SK-N-SH (cell line): ENCODE measurements around the gene SCAPER. TPM values are rescaled to one million over a fixed set of nuclear protein-coding genes. Genes with fewer than 3 reads are reported as not detected.
"Not testable (repeated sequence)": the region's sequence is repeated elsewhere in the genome, so short reads cannot be mapped to it uniquely, and the experiment has no call there.

Experiments used
- CTCF ChIA-PET: fragments of 300-600, 350-600 bp; formaldehyde crosslinking; extraction: SDS; loops from one replicate; lab custom pipeline; 2021; lab: Yijun Ruan, JAX
- POLR2A ChIA-PET: fragments of 350-600 bp; sonication (Branson Sonifier 250); formaldehyde crosslinking; extraction: SDS; loops from one replicate; lab custom pipeline; 2020; ENCODE audit warnings: antibody characterized with exemption, inconsistent platforms; lab: Yijun Ruan, JAX
- DNase-seq: peaks from one replicate; pipeline ENCODE4 v3.0.0; 2012
- H2AFZ ChIP-seq: fragments of 200-600 bp; sonication (generic); 2 replicates; pipeline ENCODE4 v1.8.1; 2016; ENCODE audit warnings: antibody characterized with exemption, mild to moderate bottlenecking, low read depth
- H3F3A ChIP-seq: fragments of 200-600 bp; sonication (generic); replicated peaks from 2 replicates; pipeline ENCODE3; 2016; ENCODE audit warnings: antibody characterized with exemption, mild to moderate bottlenecking; ENCODE audit not compliant: insufficient read depth
- H3K27ac ChIP-seq, 2 experiments: fragments of 200-500 bp in 1 of 2; fragments of 200-600 bp in 1 of 2; sonication (Bioruptor generic) in 1 of 2; sonication (generic), shearing (Covaris generic) in 1 of 2; 2 replicates each; pipeline versions ENCODE4 v1.5.1 to v1.6.1; 2014 to 2016; ENCODE audit warnings: low read depth in 2 of 2, inconsistent platforms in 1 of 2, low read length in 1 of 2, mild to moderate bottlenecking in 1 of 2, mixed read lengths in 1 of 2
- H3K27me3 ChIP-seq: fragments of 200-600 bp; sonication (generic), shearing (Covaris generic); 2 replicates; pipeline ENCODE4 v1.6.1; 2016; ENCODE audit warnings: mixed run types; ENCODE audit not compliant: insufficient read depth
- H3K36me3 ChIP-seq, 2 experiments: fragments of 200-500 bp in 1 of 2; fragments of 200-600 bp in 1 of 2; sonication (Bioruptor generic) in 1 of 2; sonication (generic) in 1 of 2; replicated peaks in 1 of 2; 2 replicates each; pipeline versions ENCODE3 to v1.5.1; 2014 to 2016; ENCODE audit warnings: low read length in 1 of 2, mild to moderate bottlenecking in 1 of 2; ENCODE audit not compliant: insufficient read depth in 2 of 2, control insufficient read depth in 1 of 2
- H3K4me1 ChIP-seq, 2 experiments: fragments of 200-500 bp in 1 of 2; fragments of 200-600 bp in 1 of 2; sonication (Bioruptor generic) in 1 of 2; sonication (generic), shearing (Covaris generic) in 1 of 2; 2 replicates each; pipeline versions ENCODE4 v1.5.1 to v1.6.1; 2014 to 2016; ENCODE audit warnings: low read depth in 1 of 2, low read length in 1 of 2, mixed run types in 1 of 2; ENCODE audit not compliant: insufficient read depth in 2 of 2, control insufficient read depth in 1 of 2
- H3K4me2 ChIP-seq: fragments of 200-600 bp; sonication (generic), shearing (Covaris generic); 2 replicates; pipeline ENCODE4 v1.6.1; 2017; ENCODE audit warnings: mixed run types
- H3K4me3 ChIP-seq, 2 experiments: fragments of 200-500 bp in 1 of 2; fragments of 200-600 bp in 1 of 2; sonication (Bioruptor generic) in 1 of 2; sonication (generic), shearing (Covaris generic) in 1 of 2; 2 replicates each; pipeline versions ENCODE4 v1.5.1 to v1.8.1; 2014 to 2016; ENCODE audit warnings: low read depth in 2 of 2, inconsistent platforms in 1 of 2, low read length in 1 of 2, mild to moderate bottlenecking in 1 of 2, mixed read lengths in 1 of 2, moderate library complexity in 1 of 2
- H3K79me2 ChIP-seq: fragments of 200-600 bp; sonication (generic); 2 replicates; pipeline ENCODE4 v1.8.1; 2017; ENCODE audit warnings: mild to moderate bottlenecking; ENCODE audit not compliant: insufficient read depth
- H3K9ac ChIP-seq: fragments of 200-600 bp; sonication (generic); 2 replicates; pipeline ENCODE4 v1.6.1; 2017; ENCODE audit warnings: mixed run types
- H3K9me2 ChIP-seq: fragments of 200-600 bp; sonication (generic); 2 replicates; pipeline ENCODE4 v1.6.1; 2017; ENCODE audit warnings: mixed run types
- H3K9me3 ChIP-seq: fragments of 200-600 bp; sonication (generic); 2 replicates; pipeline ENCODE4 v1.6.1; 2017; ENCODE audit warnings: mixed run types, mild to moderate bottlenecking, moderate library complexity
- H4K20me1 ChIP-seq: fragments of 200-600 bp; sonication (generic); 2 replicates; pipeline ENCODE4 v1.6.1; 2017; ENCODE audit warnings: mild to moderate bottlenecking, mixed run types; ENCODE audit not compliant: insufficient read depth
- CHD2 ChIP-seq: fragments of 150-350 bp; IDR thresholded peaks from 2 replicates; pipeline ENCODE4 v1.6.1; 2018; ENCODE audit warnings: low read length; ENCODE audit not compliant: partially characterized antibody
- CTCF ChIP-seq: fragments of 200-600 bp; sonication (generic); IDR thresholded peaks from 2 replicates; pipeline ENCODE4 v1.6.1; 2017; ENCODE audit warnings: antibody characterized with exemption, mild to moderate bottlenecking, moderate library complexity
- EP300 ChIP-seq, 2 experiments: IDR thresholded peaks; 2 replicates each; pipeline versions ENCODE4 v1.4.0 to v1.6.1; 2012; ENCODE audit warnings: borderline replicate concordance in 1 of 2, low read depth in 1 of 2, low read length in 1 of 2
- FOSL2 ChIP-seq: IDR thresholded peaks from 2 replicates; pipeline ENCODE4 v1.4.0; 2012; ENCODE audit warnings: low read depth, mild to moderate bottlenecking, moderate library complexity, borderline replicate concordance
- FOXM1 ChIP-seq: IDR thresholded peaks from 2 replicates; pipeline ENCODE4 v1.4.0; 2012; ENCODE audit warnings: low read depth, mild to moderate bottlenecking
- GABPA ChIP-seq: IDR thresholded peaks from 2 replicates; pipeline ENCODE4 v1.4.0; 2012; ENCODE audit warnings: low read depth, mild to moderate bottlenecking
- GATA2 ChIP-seq: sonication (generic); formaldehyde crosslinking; IDR thresholded peaks from 2 replicates; pipeline ENCODE4 v1.5.0; 2020; ENCODE audit warnings: mild to moderate bottlenecking, missing genetic modification reagents
- IRF3 ChIP-seq: fragments of 150-350 bp; IDR thresholded peaks from 2 replicates; pipeline ENCODE4 v1.6.1; 2016; ENCODE audit warnings: mild to moderate bottlenecking, low read depth, low read length
- MAX ChIP-seq: IDR thresholded peaks from 2 replicates; pipeline ENCODE4 v1.4.0; 2012; ENCODE audit warnings: low read depth
- REST ChIP-seq: IDR thresholded peaks from 2 replicates; pipeline ENCODE4 v1.6.1; 2012; ENCODE audit warnings: mild to moderate bottlenecking, low read depth, low read length, moderate library complexity
- TCF12 ChIP-seq: IDR thresholded peaks from 2 replicates; pipeline ENCODE4 v1.4.0; 2012
- TEAD4 ChIP-seq: IDR thresholded peaks from 2 replicates; pipeline ENCODE4 v1.4.0; 2012; ENCODE audit warnings: mild to moderate bottlenecking, borderline replicate concordance; ENCODE audit not compliant: insufficient read depth
- WGBS: methylation state at CpG from one replicate; pipeline ENCODE4 v1.1.6; 2017; ENCODE audit warnings: low lambda C conversion rate; 5-methylcytosine and 5-hydroxymethylcytosine counted together
- polyA plus RNA-seq, 3 experiments: library from polyadenylated mRNA; depleted of rRNA; stranded (reverse); fragments of >200 nt; gene quantifications; 2 replicates each; pipeline ENCODE4 v1.2.3, GENCODE V29; 2012

The SCAPER gene
- polyA plus RNA-seq, 1 of the 3 experiments (the other 2 are of a cell fraction), result 1.8 TPM

- 91% methylated on average over 4 of the region's 4 CpGs for WGBS
- H3K9me3 ChIP-seq, result no peaks in the 10 kb centered on the region
- H3K79me2 ChIP-seq, result no peaks in the 10 kb centered on the region
- TF ChIP-seq CHD2 (no peak), REST (no peak), FOSL2 (no peak), GATA2 (CRISPR knock-in tag) (no peak), EP300 (IDR thresholded peaks at IDR 0.05; ENCODE audit: borderline replicate concordance in 1 of 2, low read depth in 1 of 2, low read length in 1 of 2) (no peak), FOXM1 (no peak), MAX (no peak), TCF12 (no peak), IRF3 (no peak), TEAD4 (no peak), GABPA (no peak)
- H3K9me2 ChIP-seq, result no peaks in the 10 kb centered on the region
- H3K27me3 ChIP-seq, result no peaks in the 10 kb centered on the region
- no peaks in the 10 kb centered on the region for H4K20me1 ChIP-seq
- H3K27ac ChIP-seq, result no peak overlapping the region
- H3K9ac ChIP-seq, result no peak overlapping the region
- no peaks in the 10 kb centered on the region for H3K4me1 ChIP-seq
- no peak overlapping the region for H2AFZ ChIP-seq
- CTCF ChIA-PET, result interaction anchor here (0.7 to 1.5 kb wide), 2 partner anchors 9 to 18 kb away, joined by 3 to 4 read pairs; no protein-coding TSS in a partner anchor
- peaks cover 2 to 5% of the 10 kb centered on the region in 2 experiments for H3K36me3 ChIP-seq
- H3K4me3 ChIP-seq, result no peak overlapping the region
- DNase-seq, result no peak
- H3F3A ChIP-seq, result no peaks in the 10 kb centered on the region
- H3K4me2 ChIP-seq, result no peak overlapping the region
- POLR2A ChIA-PET, result no interaction called here
Measured at GRCh38 chr15:76737573-76737972, 167.6 kb downstream of the SCAPER start.

GRCh38 chr15:76732321-76732720, 172.8 kb downstream of the SCAPER start:
- H3K9me3 ChIP-seq, H3F3A ChIP-seq, H3K9me2 ChIP-seq, H3K36me3 ChIP-seq, H3K4me2 ChIP-seq, H3K27me3 ChIP-seq, H3K27ac ChIP-seq, DNase-seq, H3K79me2 ChIP-seq, H3K4me1 ChIP-seq, H2AFZ ChIP-seq, H3K9ac ChIP-seq, H4K20me1 ChIP-seq, H3K4me3 ChIP-seq, POLR2A ChIA-PET: not testable (repeated sequence)
- TF ChIP-seq CTCF, result peak; percentile 32; the same call in 1 of the 2 replicates
- 95% methylated on average over 9 of the region's 9 CpGs for WGBS
- CTCF ChIA-PET, result interaction anchor here (0.7 kb wide), 1 partner anchor 109 kb away, joined by 3 read pairs; no protein-coding TSS in a partner anchor
